Measurements from ENCODE around the gene AASDH. TPM values are rescaled to one million over a fixed set of nuclear protein-coding genes. Genes with fewer than 3 reads are reported as not detected.

AASDH gene
- total and polyA plus RNA-seq, 9 donors: 5.0 to 16.7 (median 10.1) TPM

- Histone ChIP-seq H3K27ac (no peak overlapping the region), H3K27me3 (no peaks in the 10 kb centered on the region), H3K9me3 (no peaks in the 10 kb centered on the region), H3K36me3 (no peaks in the 10 kb centered on the region), H3K4me3 (no peak overlapping the region), H3K4me1 (ENCODE audit: insufficient read depth) (no peaks in the 10 kb centered on the region)
- intact Hi-C loops (cut with DNase I): no loop called here
- 7 to 35% (median 11%) methylated on average over 2 of the region's 2 CpGs for WGBS, 3 donors
- DNase-seq: no peak
- TF ChIP-seq CTCF (IDR thresholded peaks at IDR 0.05) (no peak), POLR2A (IDR thresholded peaks at IDR 0.05) (no peak), EP300 (IDR thresholded peaks at IDR 0.05) (no peak)
These were observed 56.6 kb downstream of the AASDH start for GRCh38 chr4:56330691-56331090.

GRCh38 chr4:56326363-56326762 lies 60.9 kb downstream of the AASDH start:
- WGBS, 3 donors: 82 to 88% (median 83%) methylated on average over 2 of the region's 2 CpGs
- Histone ChIP-seq H3K9me3 (no peaks in the 10 kb centered on the region), H3K27ac (no peak overlapping the region), H3K4me3 (no peak overlapping the region), H3K27me3 (no peaks in the 10 kb centered on the region), H3K4me1 (ENCODE audit: insufficient read depth) (no peaks in the 10 kb centered on the region), H3K36me3 (no peaks in the 10 kb centered on the region)
- intact Hi-C loops (cut with DNase I): no loop called here
- DNase-seq: no peak
- TF ChIP-seq POLR2A (IDR thresholded peaks at IDR 0.05): no peak
- no peak for TF ChIP-seq EP300 (IDR thresholded peaks at IDR 0.05)
- no peak for TF ChIP-seq CTCF (IDR thresholded peaks at IDR 0.05)

GRCh38 chr4:56324011-56324610 lies 63.2 kb downstream of the AASDH start:
- no peak overlapping the region for H3K27ac ChIP-seq
- WGBS, 3 donors: 82 to 87% (median 86%) methylated on average over 8 of the region's 8 CpGs

GRCh38 chr4:56323327-56323726 lies 64.0 kb downstream of the AASDH start:
- 79 to 88% (median 87%) methylated on average over 10 of the region's 10 CpGs for WGBS, 3 donors
- no peaks in the 10 kb centered on the region for H3K9me3 ChIP-seq
- DNase-seq: no peak
- no peak overlapping the region for H3K4me3 ChIP-seq
- no peak for TF ChIP-seq CTCF (IDR thresholded peaks at IDR 0.05)
- TF ChIP-seq EP300 (IDR thresholded peaks at IDR 0.05): no peak
- TF ChIP-seq POLR2A (IDR thresholded peaks at IDR 0.05): no peak
- H3K4me1 ChIP-seq (ENCODE audit: insufficient read depth): no peaks in the 10 kb centered on the region
- no peaks in the 10 kb centered on the region for H3K27me3 ChIP-seq
- intact Hi-C loops (cut with DNase I): no loop called here
- H3K36me3 ChIP-seq: no peaks in the 10 kb centered on the region
- no peak overlapping the region for H3K27ac ChIP-seq

More at GRCh38 chr4:56324011-56324610, 63.2 kb downstream of the AASDH start:
- intact Hi-C loops (cut with DNase I): no loop called here
- no peak overlapping the region for H3K4me3 ChIP-seq
- H3K27me3 ChIP-seq: no peaks in the 10 kb centered on the region
- DNase-seq: no peak
- H3K36me3 ChIP-seq: no peaks in the 10 kb centered on the region
- no peaks in the 10 kb centered on the region for H3K4me1 ChIP-seq (ENCODE audit: insufficient read depth)
- TF ChIP-seq CTCF (IDR thresholded peaks at IDR 0.05) (no peak), POLR2A (IDR thresholded peaks at IDR 0.05) (no peak), EP300 (IDR thresholded peaks at IDR 0.05) (no peak)
- H3K9me3 ChIP-seq: no peaks in the 10 kb centered on the region
